ENCODE results near the gene IGSF6. TPM values are rescaled to one million over a fixed set of nuclear protein-coding genes. Genes with fewer than 3 reads are reported as not detected.

IGSF6 gene
- total RNA-seq, 1 donor from 2014 or later = 0.26 TPM

DNA sequence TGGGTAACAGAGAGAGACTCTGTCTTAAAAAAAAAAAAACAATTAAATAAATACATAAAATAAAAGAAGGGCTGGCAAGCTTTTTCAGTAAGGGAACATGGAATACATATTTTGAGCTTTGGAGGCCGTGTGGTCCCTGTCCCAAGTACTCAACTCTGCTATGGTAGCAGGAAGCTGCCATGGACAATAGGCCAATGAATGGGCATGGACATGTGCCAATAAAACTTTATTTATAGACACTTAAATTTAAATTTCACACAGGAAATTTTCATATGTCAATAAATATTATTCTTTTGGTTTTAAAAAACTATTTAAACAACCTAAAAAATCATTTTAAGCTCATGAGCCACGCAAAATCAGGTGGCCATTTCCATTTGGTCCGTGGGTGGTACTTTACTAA, 15.2 kb upstream of the IGSF6 start:
- DNase-seq (ENCODE audit: low read depth) (no peak), FAIRE-seq (no peak)
- Histone ChIP-seq H3K27me3 (ENCODE audit: control insufficient read depth, insufficient read depth, low read length) (no peaks in the 10 kb centered on the region), H3K36me3 (ENCODE audit: control insufficient read depth, insufficient read depth, low read length) (no peaks in the 10 kb centered on the region), H3K4me3 (ENCODE audit: low read depth, low read length) (no peak overlapping the region)
- TF ChIP-seq, protein P1, sequence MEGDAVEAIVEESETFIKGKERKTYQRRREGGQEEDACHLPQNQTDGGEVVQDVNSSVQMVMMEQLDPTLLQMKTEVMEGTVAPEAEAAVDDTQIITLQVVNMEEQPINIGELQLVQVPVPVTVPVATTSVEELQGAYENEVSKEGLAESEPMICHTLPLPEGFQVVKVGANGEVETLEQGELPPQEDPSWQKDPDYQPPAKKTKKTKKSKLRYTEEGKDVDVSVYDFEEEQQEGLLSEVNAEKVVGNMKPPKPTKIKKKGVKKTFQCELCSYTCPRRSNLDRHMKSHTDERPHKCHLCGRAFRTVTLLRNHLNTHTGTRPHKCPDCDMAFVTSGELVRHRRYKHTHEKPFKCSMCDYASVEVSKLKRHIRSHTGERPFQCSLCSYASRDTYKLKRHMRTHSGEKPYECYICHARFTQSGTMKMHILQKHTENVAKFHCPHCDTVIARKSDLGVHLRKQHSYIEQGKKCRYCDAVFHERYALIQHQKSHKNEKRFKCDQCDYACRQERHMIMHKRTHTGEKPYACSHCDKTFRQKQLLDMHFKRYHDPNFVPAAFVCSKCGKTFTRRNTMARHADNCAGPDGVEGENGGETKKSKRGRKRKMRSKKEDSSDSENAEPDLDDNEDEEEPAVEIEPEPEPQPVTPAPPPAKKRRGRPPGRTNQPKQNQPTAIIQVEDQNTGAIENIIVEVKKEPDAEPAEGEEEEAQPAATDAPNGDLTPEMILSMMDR (IDR thresholded peaks at IDR 0.05; ENCODE audit: insufficient read depth, low read length, severe bottlenecking) = no peak

DNA sequence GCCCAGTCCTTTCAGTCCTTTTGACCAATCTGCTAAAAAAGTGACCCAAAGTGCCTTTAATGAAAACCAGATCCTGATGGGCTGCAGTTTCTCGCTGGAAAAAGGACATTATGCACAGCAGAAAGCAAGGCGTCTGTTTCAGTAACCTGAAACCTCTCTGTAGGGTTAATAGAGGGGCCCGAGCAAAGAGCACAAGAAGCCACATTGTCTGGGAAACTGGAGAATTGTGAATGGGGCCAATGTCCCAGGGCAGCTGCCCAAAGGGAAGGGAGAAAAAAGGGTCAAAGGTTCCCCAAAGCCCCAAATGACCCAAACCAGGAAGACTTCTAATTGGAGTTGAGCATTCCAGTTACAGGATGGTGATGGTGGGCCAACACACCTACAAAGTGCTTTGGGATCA, 14.4 kb upstream of the IGSF6 start:
- FAIRE-seq = no peak
- TF ChIP-seq, protein P1 (IDR thresholded peaks at IDR 0.05; ENCODE audit: insufficient read depth, low read length, severe bottlenecking) = no peak

DNA sequence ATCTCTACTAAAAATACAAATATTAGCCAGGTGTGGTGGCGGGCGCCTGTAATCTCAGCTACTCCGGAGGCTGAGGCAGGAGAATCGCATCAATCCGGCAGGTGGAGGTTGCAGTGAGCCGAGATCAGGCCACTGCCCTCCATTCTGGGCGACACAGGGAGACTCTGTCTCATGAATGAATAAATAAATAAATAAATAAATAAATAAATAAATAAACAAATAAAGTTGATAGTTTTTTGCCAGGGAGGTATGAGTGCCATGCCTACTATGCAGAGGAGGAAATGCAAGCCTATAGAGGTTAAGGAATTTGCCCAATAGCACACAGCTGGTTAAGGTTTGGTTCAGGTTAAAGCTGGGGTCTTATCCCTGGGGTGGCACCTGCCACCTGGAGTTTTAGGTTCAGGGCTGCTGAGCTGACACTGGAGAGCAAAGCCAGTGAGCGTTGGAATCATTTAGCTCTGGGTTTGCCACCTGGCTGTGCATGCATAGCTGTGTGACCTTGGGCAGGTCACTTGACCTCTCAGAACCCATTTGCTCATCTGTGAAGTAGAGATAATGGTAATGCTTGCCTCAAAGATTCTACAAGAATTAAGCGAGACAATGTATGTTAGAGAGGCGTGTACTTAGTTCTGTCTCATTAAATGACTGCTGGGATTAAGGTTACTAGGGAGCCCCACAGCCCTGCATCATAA, 12.5 kb upstream of the IGSF6 start:
- Histone ChIP-seq H3K4me3 (ENCODE audit: low read depth, low read length) (no peak overlapping the region), H3K36me3 (ENCODE audit: control insufficient read depth, insufficient read depth, low read length) (no peaks in the 10 kb centered on the region), H3K27me3 (ENCODE audit: control insufficient read depth, insufficient read depth, low read length) (no peaks in the 10 kb centered on the region)
- TF ChIP-seq, protein P1 (IDR thresholded peaks at IDR 0.05; ENCODE audit: insufficient read depth, low read length, severe bottlenecking) = no peak
- FAIRE-seq (no peak), DNase-seq (ENCODE audit: low read depth) (no peak)

More for the DNA sequence above, 14.4 kb upstream of the IGSF6 start:
- Histone ChIP-seq H3K27me3 (ENCODE audit: control insufficient read depth, insufficient read depth, low read length) (no peaks in the 10 kb centered on the region), H3K36me3 (ENCODE audit: control insufficient read depth, insufficient read depth, low read length) (no peaks in the 10 kb centered on the region), H3K4me3 (ENCODE audit: low read depth, low read length) (no peak overlapping the region)
- DNase-seq (ENCODE audit: low read depth) = no peak

DNA sequence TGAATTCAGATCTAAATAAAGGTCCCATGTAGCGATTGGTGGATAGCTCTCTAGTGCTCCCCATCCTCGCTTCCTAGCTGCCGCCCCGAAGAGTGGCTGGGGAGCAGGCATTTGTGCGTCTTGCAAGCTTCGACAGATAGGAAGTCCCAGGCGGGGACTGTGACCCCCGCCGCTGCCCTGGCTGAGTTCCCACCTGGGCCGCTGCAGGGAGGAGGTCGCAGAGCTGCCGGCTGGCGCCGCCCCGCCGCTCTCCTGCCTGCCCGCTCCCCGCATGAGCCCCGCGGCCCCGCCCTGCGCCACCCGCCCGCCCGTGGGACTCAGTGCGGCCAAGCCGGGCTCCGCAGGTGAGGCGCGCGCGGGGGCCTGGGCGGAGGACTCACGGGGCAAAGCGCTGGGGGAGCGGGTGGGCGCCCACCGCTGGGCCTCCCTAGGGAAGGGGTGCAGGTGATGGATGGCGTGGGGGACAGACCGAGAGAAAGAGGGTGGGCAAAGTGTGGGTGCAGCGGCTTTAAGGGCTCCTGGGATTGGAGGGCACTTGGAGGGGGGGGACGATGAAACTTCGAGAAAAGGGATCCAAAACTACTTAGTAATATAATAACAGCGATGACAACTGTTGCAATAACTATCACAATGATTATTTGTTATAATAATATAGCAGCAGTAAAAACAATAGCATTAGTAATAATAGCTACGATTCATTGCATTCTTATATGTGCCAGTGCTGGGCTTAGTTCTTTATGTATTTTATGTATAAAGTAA, 11.7 kb upstream of the IGSF6 start, which contains the start of gene OTOA:
Gene OTOA, plus strand, starts transcription at position 80 of the 759 bp plus-strand sequence. CDS start 14,547 bp downstream, outside the sequence.
- Histone ChIP-seq H3K4me3 (ENCODE audit: low read depth, low read length) (no peak within 1 kb of the TSS), H3K36me3 (ENCODE audit: control insufficient read depth, insufficient read depth, low read length) (no peaks in the 10 kb centered on the region), H3K27me3 (ENCODE audit: control insufficient read depth, insufficient read depth, low read length) (no peaks in the 10 kb centered on the region)
- TF ChIP-seq, protein P1 (IDR thresholded peaks at IDR 0.05; ENCODE audit: insufficient read depth, low read length, severe bottlenecking) = no peak
- FAIRE-seq = no peak
- no peak for DNase-seq (ENCODE audit: low read depth)

DNA sequence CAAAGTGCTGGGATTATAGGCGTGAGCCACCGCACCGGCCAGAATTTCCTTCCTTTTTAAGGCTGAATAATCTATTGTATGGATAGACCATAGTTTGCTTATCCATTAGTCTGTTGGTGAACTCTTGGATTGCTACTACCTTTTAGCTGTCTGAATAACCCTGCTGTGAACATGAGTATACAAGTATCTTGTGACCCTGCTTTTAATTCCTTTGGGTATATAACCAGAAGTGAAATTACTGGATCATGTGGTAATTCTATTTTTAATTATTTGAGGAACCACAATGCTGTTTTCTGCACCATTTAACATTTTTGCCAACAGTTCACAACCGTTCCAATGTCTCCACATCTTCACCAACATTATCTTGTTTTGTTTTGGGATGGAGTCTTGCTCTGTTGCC, 6.7 kb upstream of the IGSF6 start:
- H3K36me3 ChIP-seq (ENCODE audit: control insufficient read depth, insufficient read depth, low read length) = peaks cover 1% of the 10 kb centered on the region
- TF ChIP-seq, protein P1 (IDR thresholded peaks at IDR 0.05; ENCODE audit: insufficient read depth, low read length, severe bottlenecking) = no peak
- FAIRE-seq = no peak
- H3K27me3 ChIP-seq (ENCODE audit: control insufficient read depth, insufficient read depth, low read length) = no peaks in the 10 kb centered on the region
- no peak for DNase-seq (ENCODE audit: low read depth)
- no peak overlapping the region for H3K4me3 ChIP-seq (ENCODE audit: low read depth, low read length)

Measured in bronchial epithelial cell (primary cell).